ENCODE data around the gene BID.

- TF ChIP-seq CTCF (IDR thresholded peaks at IDR 0.05; ENCODE audit: low read length), result no peak
- no peak for TF ChIP-seq EZH2 (IDR thresholded peaks at IDR 0.05; ENCODE audit: borderline replicate concordance, low read length)
Measured at GRCh38 chr22:17772249-17772957, 1.9 kb downstream of the BID start.
